Progenitor cell of endocrine pancreas (in vitro differentiated cells): ENCODE data around the gene PILRB. TPM values are rescaled to one million over a fixed set of nuclear protein-coding genes. Genes with fewer than 3 reads are reported as not detected.
"Not testable (repeated sequence)": the region's sequence is repeated elsewhere in the genome, so short reads cannot be mapped to it uniquely, and the experiment has no call there.

Experiments used
- DNase-seq: peaks from one replicate; pipeline ENCODE4 v3.0.0; 2021; ENCODE audit warnings: low spot score; ENCODE audit not compliant: unreplicated experiment
- H3K27ac Mint-ChIP-seq: 2 replicates; pipeline ENCODE4 v1.8.0; 2021; ENCODE audit warnings: mild to moderate bottlenecking, moderate library complexity, mixed read lengths
- H3K27me3 Mint-ChIP-seq: 2 replicates; pipeline ENCODE4 v1.8.0; 2021; ENCODE audit warnings: mixed read lengths
- H3K36me3 Mint-ChIP-seq: 2 replicates; pipeline ENCODE4 v1.8.0; 2022; ENCODE audit warnings: mixed read lengths; ENCODE audit not compliant: insufficient read depth
- H3K4me1 Mint-ChIP-seq: 2 replicates; pipeline ENCODE4 v1.8.0; 2021; ENCODE audit warnings: low read depth, mixed read lengths
- H3K4me3 Mint-ChIP-seq: 2 replicates; pipeline ENCODE4 v1.8.0; 2021; ENCODE audit warnings: low read depth, mild to moderate bottlenecking, moderate library complexity, mixed read lengths
- H3K9me3 Mint-ChIP-seq: 2 replicates; pipeline ENCODE4 v1.8.0; 2021; ENCODE audit warnings: low read depth, mixed read lengths
- total RNA-seq: library from RNA; stranded (reverse); gene quantifications from 2 replicates; pipeline ENCODE4 v1.2.1, GENCODE V29; 2021
- TF ChIP-seq, protein P1 (sequence below): fragments of 200-600 bp; sonication (generic); IDR thresholded peaks from one replicate; pipeline ENCODE4 v1.5.0; 2021; ENCODE audit warnings: antibody characterized with exemption, mild to moderate bottlenecking; ENCODE audit not compliant: unreplicated experiment

PILRB gene
- total RNA-seq, 1 donor from 2014 or later, result 67.9 TPM

- no peak overlapping the region for H3K4me3 Mint-ChIP-seq
- peaks cover 12% of the 10 kb centered on the region for H3K27me3 Mint-ChIP-seq
- H3K27ac Mint-ChIP-seq, result no peak overlapping the region
- no peaks in the 10 kb centered on the region for H3K9me3 Mint-ChIP-seq
- TF ChIP-seq, protein P1, sequence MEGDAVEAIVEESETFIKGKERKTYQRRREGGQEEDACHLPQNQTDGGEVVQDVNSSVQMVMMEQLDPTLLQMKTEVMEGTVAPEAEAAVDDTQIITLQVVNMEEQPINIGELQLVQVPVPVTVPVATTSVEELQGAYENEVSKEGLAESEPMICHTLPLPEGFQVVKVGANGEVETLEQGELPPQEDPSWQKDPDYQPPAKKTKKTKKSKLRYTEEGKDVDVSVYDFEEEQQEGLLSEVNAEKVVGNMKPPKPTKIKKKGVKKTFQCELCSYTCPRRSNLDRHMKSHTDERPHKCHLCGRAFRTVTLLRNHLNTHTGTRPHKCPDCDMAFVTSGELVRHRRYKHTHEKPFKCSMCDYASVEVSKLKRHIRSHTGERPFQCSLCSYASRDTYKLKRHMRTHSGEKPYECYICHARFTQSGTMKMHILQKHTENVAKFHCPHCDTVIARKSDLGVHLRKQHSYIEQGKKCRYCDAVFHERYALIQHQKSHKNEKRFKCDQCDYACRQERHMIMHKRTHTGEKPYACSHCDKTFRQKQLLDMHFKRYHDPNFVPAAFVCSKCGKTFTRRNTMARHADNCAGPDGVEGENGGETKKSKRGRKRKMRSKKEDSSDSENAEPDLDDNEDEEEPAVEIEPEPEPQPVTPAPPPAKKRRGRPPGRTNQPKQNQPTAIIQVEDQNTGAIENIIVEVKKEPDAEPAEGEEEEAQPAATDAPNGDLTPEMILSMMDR, result no peak
- H3K4me1 Mint-ChIP-seq, result no peaks in the 10 kb centered on the region
- DNase-seq, result no peak
- peaks cover 2% of the 10 kb centered on the region for H3K36me3 Mint-ChIP-seq
Measured at GRCh38 chr7:100378114-100378755, 20.3 kb downstream of the PILRB start.

- Mint-ChIP-seq H3K4me3 (no peak overlapping the region), H3K9me3 (no peaks in the 10 kb centered on the region), H3K4me1 (no peaks in the 10 kb centered on the region), H3K36me3 (peaks cover 2% of the 10 kb centered on the region), H3K27me3 (peaks cover 20% of the 10 kb centered on the region), H3K27ac (no peak overlapping the region)
- TF ChIP-seq, protein P1, result no peak
- DNase-seq, result no peak
Measured at GRCh38 chr7:100380196-100380595, 22.3 kb downstream of the PILRB start.

DNA sequence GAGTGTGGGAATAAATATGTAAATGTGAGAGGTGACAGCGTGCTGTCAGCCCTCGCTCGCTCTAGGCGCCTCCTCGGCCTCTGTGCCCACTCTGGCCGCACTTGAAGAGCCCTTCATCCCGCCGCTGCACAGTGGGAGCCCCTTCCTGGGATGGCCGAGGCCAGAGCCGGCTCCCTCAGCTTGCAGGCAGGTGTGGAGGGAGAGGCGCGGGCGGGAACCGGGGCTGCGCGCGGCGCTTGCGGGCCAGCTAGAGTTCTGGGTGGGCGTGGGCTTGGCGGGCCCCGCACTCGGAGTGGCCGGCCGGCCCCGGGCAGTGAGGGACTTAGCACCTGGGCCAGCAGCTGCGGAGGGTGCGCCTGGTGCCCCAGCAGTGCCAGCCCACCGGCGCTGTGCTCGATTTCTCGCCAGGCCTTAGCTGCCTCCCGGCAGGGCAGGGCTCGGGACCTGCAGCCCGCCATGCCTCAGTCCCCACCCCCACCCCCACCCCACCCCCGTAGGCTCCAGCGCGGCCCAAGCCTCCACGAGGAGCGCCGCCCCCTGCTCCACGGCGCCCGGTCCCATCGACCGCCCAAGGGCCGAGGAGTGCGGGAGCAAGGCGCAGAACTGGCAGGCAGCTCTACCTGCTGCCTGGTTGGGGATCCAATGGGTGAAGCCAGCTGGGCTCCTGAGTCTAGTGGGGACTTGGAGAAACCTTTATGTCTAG lies 23.8 kb downstream of the PILRB start:
- DNase-seq, H3K36me3 Mint-ChIP-seq, H3K4me3 Mint-ChIP-seq, H3K9me3 Mint-ChIP-seq, H3K27ac Mint-ChIP-seq, H3K4me1 Mint-ChIP-seq: not testable (repeated sequence)
- peaks cover 20% of the 10 kb centered on the region for H3K27me3 Mint-ChIP-seq

GRCh38 chr7:100382234-100382853 lies 24.4 kb downstream of the PILRB start:
- not testable (repeated sequence) for DNase-seq, H3K4me3 Mint-ChIP-seq, H3K27ac Mint-ChIP-seq, H3K36me3 Mint-ChIP-seq, H3K4me1 Mint-ChIP-seq, H3K9me3 Mint-ChIP-seq
- H3K27me3 Mint-ChIP-seq, result peaks cover 20% of the 10 kb centered on the region

DNA sequence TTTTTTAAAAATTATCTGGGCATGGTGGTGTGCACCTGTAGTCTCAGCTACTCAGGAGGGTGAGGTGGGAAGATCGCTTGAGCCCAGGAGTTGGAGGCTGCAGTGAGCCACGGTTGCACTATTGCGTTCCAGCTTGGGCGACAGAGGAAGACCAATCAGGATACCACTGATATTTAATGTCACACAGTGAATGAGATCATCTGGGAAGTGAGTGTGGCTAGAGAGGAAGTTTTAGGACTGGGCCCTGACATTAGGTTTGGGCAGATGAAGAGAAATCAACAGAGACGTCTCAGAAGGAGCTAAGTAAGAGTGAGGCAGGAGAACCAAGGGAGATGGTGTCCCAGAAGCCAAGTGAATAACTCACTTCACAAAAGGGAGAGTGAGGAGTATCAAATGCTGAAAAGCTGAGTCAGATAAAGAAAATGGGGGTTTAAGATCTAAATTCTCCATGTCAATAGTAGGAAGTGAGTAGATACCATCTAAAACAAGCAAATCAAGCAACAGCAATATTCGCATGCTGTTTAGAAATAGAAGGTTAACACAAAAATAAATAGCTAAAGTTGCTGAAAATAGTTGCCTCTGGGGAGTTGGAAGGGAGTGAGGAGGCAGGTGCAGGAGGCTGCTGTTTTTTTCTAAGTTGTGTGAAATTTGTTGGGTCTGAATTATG lies 26.8 kb downstream of the PILRB start:
- no peaks in the 10 kb centered on the region for H3K9me3 Mint-ChIP-seq
- H3K27ac Mint-ChIP-seq, result no peak overlapping the region
- TF ChIP-seq, protein P1, result no peak
- peaks cover 29% of the 10 kb centered on the region for H3K27me3 Mint-ChIP-seq
- H3K4me1 Mint-ChIP-seq, result no peaks in the 10 kb centered on the region
- H3K36me3 Mint-ChIP-seq, result no peaks in the 10 kb centered on the region
- no peak for DNase-seq
- H3K4me3 Mint-ChIP-seq, result no peak overlapping the region

DNA sequence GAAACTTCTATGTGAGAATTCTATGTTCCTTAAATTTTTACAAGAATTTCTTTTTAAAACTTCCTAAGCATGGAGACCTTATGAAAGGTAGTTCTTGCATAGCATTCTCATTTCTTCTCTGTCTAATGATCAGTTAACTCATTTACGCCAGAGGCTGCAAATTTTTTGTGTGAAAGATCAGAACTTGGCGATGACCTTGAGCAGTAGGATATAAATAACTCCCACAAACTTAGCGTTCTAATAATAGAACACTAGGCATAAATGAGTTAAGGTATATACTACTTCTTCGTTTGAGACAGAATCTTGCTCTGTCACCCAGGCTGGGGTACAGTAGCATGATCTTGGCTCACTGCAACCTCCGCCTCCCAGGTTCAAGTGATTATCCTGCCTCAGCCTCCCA lies 29.0 kb downstream of the PILRB start:
- no peak for DNase-seq
- H3K27ac Mint-ChIP-seq, result no peak overlapping the region
- H3K9me3 Mint-ChIP-seq, result no peaks in the 10 kb centered on the region
- TF ChIP-seq, protein P1, result no peak
- peaks cover 4% of the 10 kb centered on the region for H3K4me1 Mint-ChIP-seq
- no peak overlapping the region for H3K4me3 Mint-ChIP-seq
- peaks cover 37% of the 10 kb centered on the region for H3K27me3 Mint-ChIP-seq
- no peaks in the 10 kb centered on the region for H3K36me3 Mint-ChIP-seq
